ENCODE results near the gene ZSCAN5B.

GRCh38 chr19:56170261-56170660 is 27.3 kb downstream of the ZSCAN5B start:
- TF ChIP-seq, protein P1, sequence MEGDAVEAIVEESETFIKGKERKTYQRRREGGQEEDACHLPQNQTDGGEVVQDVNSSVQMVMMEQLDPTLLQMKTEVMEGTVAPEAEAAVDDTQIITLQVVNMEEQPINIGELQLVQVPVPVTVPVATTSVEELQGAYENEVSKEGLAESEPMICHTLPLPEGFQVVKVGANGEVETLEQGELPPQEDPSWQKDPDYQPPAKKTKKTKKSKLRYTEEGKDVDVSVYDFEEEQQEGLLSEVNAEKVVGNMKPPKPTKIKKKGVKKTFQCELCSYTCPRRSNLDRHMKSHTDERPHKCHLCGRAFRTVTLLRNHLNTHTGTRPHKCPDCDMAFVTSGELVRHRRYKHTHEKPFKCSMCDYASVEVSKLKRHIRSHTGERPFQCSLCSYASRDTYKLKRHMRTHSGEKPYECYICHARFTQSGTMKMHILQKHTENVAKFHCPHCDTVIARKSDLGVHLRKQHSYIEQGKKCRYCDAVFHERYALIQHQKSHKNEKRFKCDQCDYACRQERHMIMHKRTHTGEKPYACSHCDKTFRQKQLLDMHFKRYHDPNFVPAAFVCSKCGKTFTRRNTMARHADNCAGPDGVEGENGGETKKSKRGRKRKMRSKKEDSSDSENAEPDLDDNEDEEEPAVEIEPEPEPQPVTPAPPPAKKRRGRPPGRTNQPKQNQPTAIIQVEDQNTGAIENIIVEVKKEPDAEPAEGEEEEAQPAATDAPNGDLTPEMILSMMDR (IDR thresholded peaks at IDR 0.05) = no peak
- no peak for TF ChIP-seq POLR2A (IDR thresholded peaks at IDR 0.05)
